Sigmoid colon (tissue), 7 donors: ENCODE measurements around the gene TNFRSF19. TPM values are rescaled to one million over a fixed set of nuclear protein-coding genes. Genes with fewer than 3 reads are reported as not detected.

Experiments used
- DNase-seq: peaks from one replicate; pipeline ENCODE4 v3.0.0-alpha.2; 2019
- H3K27ac ChIP-seq, 4 donors: fragments of 200-600 bp; sonication (generic); one replicate each; pipeline ENCODE4 v1.5.1; 2016 to 2019; ENCODE audit warnings: mild to moderate bottlenecking in 1 of 4
- H3K27me3 ChIP-seq, 3 donors: fragments of 200-600 bp; sonication (generic); one replicate each; pipeline ENCODE4 v1.5.1; 2019; ENCODE audit warnings: mild to moderate bottlenecking in 1 of 3
- H3K36me3 ChIP-seq, 4 donors: fragments of 200-600 bp; sonication (generic); one replicate each; pipeline ENCODE4 v1.5.1; 2016 to 2019
- H3K4me1 ChIP-seq, 4 donors: fragments of 200-600 bp; sonication (generic); one replicate each; pipeline ENCODE4 v1.5.1; 2017 to 2019
- H3K4me3 ChIP-seq, 4 donors: fragments of 200-600 bp; sonication (generic); one replicate each; pipeline ENCODE4 v1.5.1; 2017 to 2019; ENCODE audit warnings: mild to moderate bottlenecking in 2 of 4, moderate library complexity in 1 of 4
- H3K9me3 ChIP-seq, 4 donors: fragments of 200-600 bp in 3 of 4; sonication (generic) in 3 of 4; one replicate each; pipeline versions ENCODE4 v1.5.1 to v1.6.1; 2013 to 2019
- CTCF ChIP-seq, 4 experiments: fragments of 450-650 bp in 3 of 4; fragments of 200-600 bp in 1 of 4; IDR thresholded peaks; one replicate each; pipeline ENCODE4 v1.5.1; 2016 to 2019; ENCODE audit warnings: antibody characterized with exemption in 4 of 4, mild to moderate bottlenecking in 3 of 4, moderate library complexity in 2 of 4
- EP300 ChIP-seq, 4 donors: sonication (generic); formaldehyde crosslinking; IDR thresholded peaks; one replicate each; pipeline ENCODE4 v1.6.1; 2017; ENCODE audit warnings: antibody characterized with exemption in 4 of 4
- POLR2A ChIP-seq, 2 donors: fragments of 450-650 bp; IDR thresholded peaks; one replicate each; pipeline ENCODE4 v1.6.1; 2016; ENCODE audit warnings: antibody characterized with exemption in 2 of 2, mild to moderate bottlenecking in 2 of 2, moderate library complexity in 2 of 2
- POLR2AphosphoS5 ChIP-seq, 4 donors: sonication (generic); formaldehyde crosslinking; IDR thresholded peaks; one replicate each; pipeline ENCODE4 v1.6.1; 2017; ENCODE audit warnings: antibody characterized with exemption in 4 of 4
- WGBS, 2 donors: extraction: QIAGEN DNeasy Blood & Tissue Kit; methylation state at CpG; one replicate each; pipeline ENCODE4 v1.1.7; 2013; 5-methylcytosine and 5-hydroxymethylcytosine counted together
- intact Hi-C: fragments of 100-400 bp; cut with DNase I; formaldehyde crosslinking; loops from one replicate; pipeline ENCODE4 v1.15.1; 2023
- polyA plus RNA-seq, 3 donors: library from polyadenylated mRNA; stranded (reverse); fragments of 200-250 nt; gene quantifications; one replicate each; pipeline ENCODE4 v1.2.3, GENCODE V29; 2013
- total RNA-seq, 4 donors: library from RNA; depleted of rRNA; stranded (reverse); fragments of >200 nt; gene quantifications; one replicate each; pipeline ENCODE4 v1.1.0, GENCODE V29; 2016
- donor health status: healthy with polysubstance abuse.
- donor health status: Bipolar disorder and iron deficiency.
- donor health status: healthy.

TNFRSF19 gene
- total and polyA plus RNA-seq, 7 donors: 0.60 to 4.2 (median 2.2) TPM; not detected in 1

- H3K4me3 ChIP-seq: no peak overlapping the region
- H3K27me3 ChIP-seq: no peaks in the 10 kb centered on the region
- intact Hi-C loops: no loop called here
- peaks cover 0 to 9% (median 8%) of the 10 kb centered on the region in 4 donors for H3K4me1 ChIP-seq
- H3K27ac ChIP-seq: no peak overlapping the region
- no peaks in the 10 kb centered on the region for H3K9me3 ChIP-seq
- TF ChIP-seq POLR2AphosphoS5 (IDR thresholded peaks at IDR 0.05): no peak
- no peak for TF ChIP-seq CTCF (IDR thresholded peaks at IDR 0.05)
- no peak for TF ChIP-seq POLR2A (IDR thresholded peaks at IDR 0.05)
- TF ChIP-seq EP300 (IDR thresholded peaks at IDR 0.05): no peak
- no peaks in the 10 kb centered on the region for H3K36me3 ChIP-seq
- DNase-seq: no peak
- 85 to 90% methylated on average over 3 of the region's 3 CpGs for WGBS, 2 donors
Observed at GRCh38 chr13:23561261-23561660, 9.0 kb upstream of the TNFRSF19 start.

- no peak for DNase-seq
- no peak overlapping the region for H3K4me3 ChIP-seq
- no peaks in the 10 kb centered on the region for H3K9me3 ChIP-seq
- no peak overlapping the region for H3K27ac ChIP-seq
- WGBS, 2 donors: 89 to 91% methylated on average over 4 of the region's 4 CpGs
- no peaks in the 10 kb centered on the region for H3K27me3 ChIP-seq
- no peaks in the 10 kb centered on the region for H3K36me3 ChIP-seq
- intact Hi-C loops: no loop called here
- TF ChIP-seq POLR2AphosphoS5 (IDR thresholded peaks at IDR 0.05) (no peak), EP300 (IDR thresholded peaks at IDR 0.05) (no peak), POLR2A (IDR thresholded peaks at IDR 0.05) (no peak), CTCF (IDR thresholded peaks at IDR 0.05) (no peak)
- peaks cover 0 to 9% (median 8%) of the 10 kb centered on the region in 4 donors for H3K4me1 ChIP-seq
Observed at GRCh38 chr13:23563085-23563845, 6.9 kb upstream of the TNFRSF19 start.

- DNase-seq: no peak
- intact Hi-C loops: no loop called here
- peaks cover 0 to 12% (median 3%) of the 10 kb centered on the region in 4 donors for H3K4me1 ChIP-seq
- TF ChIP-seq CTCF (IDR thresholded peaks at IDR 0.05) (no peak), POLR2A (IDR thresholded peaks at IDR 0.05) (no peak), EP300 (IDR thresholded peaks at IDR 0.05) (no peak)
- H3K27me3 ChIP-seq: peaks cover 0 to 16% (median 7%) of the 10 kb centered on the region in 3 donors
- no peaks in the 10 kb centered on the region for H3K9me3 ChIP-seq
- H3K27ac ChIP-seq: no peak overlapping the region
- no peaks in the 10 kb centered on the region for H3K36me3 ChIP-seq
- 52 to 72% methylated on average over 9 of the region's 9 CpGs for WGBS, 2 donors
- no peak overlapping the region for H3K4me3 ChIP-seq
Observed at GRCh38 chr13:23567906-23568460, 2.2 kb upstream of the TNFRSF19 start.

GRCh38 chr13:23570921-23571315 lies 706 bp downstream of the TNFRSF19 start:
- intact Hi-C loops: no loop called here

More at GRCh38 chr13:23570921-23571315, 706 bp downstream of the TNFRSF19 start:
- Histone ChIP-seq H3K27me3 (peaks cover 0 to 22% (median 9%) of the 10 kb centered on the region in 3 donors), H3K4me3 (peak overlapping the region in 2 of 4 donors; percentile 11 to 20), H3K4me1 (peaks cover 0 to 12% (median 3%) of the 10 kb centered on the region in 4 donors), H3K27ac (peak overlapping the region in 2 of 4 donors; percentile 20 to 59), H3K36me3 (no peaks in the 10 kb centered on the region), H3K9me3 (no peaks in the 10 kb centered on the region)
- WGBS, 2 donors: 50 to 56% methylated on average over 2 of the region's 2 CpGs
- no peak for DNase-seq
- no peak for TF ChIP-seq CTCF (IDR thresholded peaks at IDR 0.05)
- no peak for TF ChIP-seq POLR2A (IDR thresholded peaks at IDR 0.05)
- no peak for TF ChIP-seq EP300 (IDR thresholded peaks at IDR 0.05)
- TF ChIP-seq POLR2AphosphoS5 (IDR thresholded peaks at IDR 0.05): no peak
